H1 (cell line): ENCODE data around the gene F2. TPM values are rescaled to one million over a fixed set of nuclear protein-coding genes. Genes with fewer than 3 reads are reported as not detected.

Experiments
- CTCF ChIA-PET: fragments of 300-600 bp; sonication (Branson Sonifier 250); formaldehyde crosslinking; loops from one replicate; lab custom pipeline; 2021; ENCODE audit not compliant: partially characterized antibody; lab: Charles Lee
- POLR2A ChIA-PET: fragments of 300-600 bp; sonication (Branson Sonifier 250); formaldehyde crosslinking; loops from one replicate; lab custom pipeline; 2021; ENCODE audit warnings: inconsistent platforms; ENCODE audit not compliant: partially characterized antibody; lab: Charles Lee
- DNase-seq, 2 experiments: peaks; one replicate each; pipeline versions ENCODE4 v3.0.0 to v3.0.0-alpha.2; 2010 to 2022; ENCODE audit warnings: low spot score in 2 of 2, low read depth in 1 of 2, mixed read lengths in 1 of 2
- FAIRE-seq: peaks from 2 replicates; lab custom pipeline; 2011; peaks lifted over from hg19 to GRCh38; lab: Jason Lieb, UNC
- H2AFZ ChIP-seq: 2 replicates; pipeline ENCODE4 v1.8.1; 2012; ENCODE audit warnings: low read length, inconsistent platforms
- H2AK5ac ChIP-seq: 2 replicates; pipeline ENCODE4 v1.6.1; 2013; ENCODE audit warnings: low read depth, low read length
- H2BK120ac ChIP-seq: replicated peaks from 2 replicates; pipeline ENCODE3; 2013; ENCODE audit warnings: low read depth, low read length, inconsistent platforms
- H2BK12ac ChIP-seq: 2 replicates; pipeline ENCODE4 v1.6.1; 2013; ENCODE audit warnings: low read depth, low read length
- H2BK15ac ChIP-seq: 2 replicates; pipeline ENCODE4 v1.6.1; 2013; ENCODE audit warnings: low read length
- H2BK20ac ChIP-seq: 2 replicates; pipeline ENCODE4 v1.6.1; 2013; ENCODE audit warnings: low read length
- H2BK5ac ChIP-seq: 2 replicates; pipeline ENCODE4 v1.6.1; 2013; ENCODE audit warnings: low read depth, low read length
- H3K14ac ChIP-seq: 2 replicates; pipeline ENCODE4 v1.6.1; 2013; ENCODE audit warnings: inconsistent platforms; ENCODE audit not compliant: insufficient read length
- H3K18ac ChIP-seq: 2 replicates; pipeline ENCODE4 v1.6.1; 2013; ENCODE audit warnings: low read length; ENCODE audit errors: extremely low read depth
- H3K23ac ChIP-seq: 2 replicates; pipeline ENCODE4 v1.6.1; 2013; ENCODE audit warnings: inconsistent platforms; ENCODE audit not compliant: insufficient read length
- H3K23me2 ChIP-seq: 2 replicates; pipeline ENCODE4 v1.6.1; 2013; ENCODE audit warnings: low read depth, low read length
- H3K27ac ChIP-seq: 2 replicates; pipeline ENCODE4 v1.6.1; 2011; ENCODE audit warnings: low read depth, low read length, inconsistent platforms
- H3K27me3 ChIP-seq, 4 experiments: replicated peaks in 1 of 4; 1 replicate in 1 of 4; 2 replicates in 3 of 4; pipeline versions ENCODE4 v1.6.1 to v1.8.1; 2011 to 2013; ENCODE audit warnings: low read length in 3 of 4, mild to moderate bottlenecking in 3 of 4, inconsistent platforms in 2 of 4, mixed read lengths in 2 of 4, moderate library complexity in 1 of 4; ENCODE audit not compliant: control insufficient read depth in 3 of 4, insufficient read depth in 3 of 4; ENCODE audit errors: extremely low read depth in 1 of 4
- H3K36me3 ChIP-seq, 4 experiments: 2 replicates each; pipeline versions ENCODE4 v1.6.1 to v1.8.1; 2011 to 2013; ENCODE audit warnings: mild to moderate bottlenecking in 4 of 4, low read length in 3 of 4, moderate library complexity in 2 of 4, control low read depth in 1 of 4, inconsistent platforms in 1 of 4; ENCODE audit not compliant: insufficient read depth in 4 of 4, control insufficient read depth in 2 of 4
- H3K4ac ChIP-seq: replicated peaks from 2 replicates; pipeline ENCODE3; 2013; ENCODE audit warnings: low read length, low read depth, mixed read lengths, inconsistent platforms; ENCODE audit not compliant: insufficient read length
- H3K4me1 ChIP-seq, 4 experiments: replicated peaks in 1 of 4; 1 replicate in 1 of 4; 2 replicates in 3 of 4; pipeline versions ENCODE4 v1.6.1 to v1.8.1; 2011 to 2013; ENCODE audit warnings: low read length in 3 of 4, inconsistent platforms in 2 of 4, mixed read lengths in 1 of 4; ENCODE audit not compliant: insufficient read depth in 4 of 4, control insufficient read depth in 3 of 4
- H3K4me2 ChIP-seq, 2 experiments: 2 replicates each; pipeline versions ENCODE4 v1.6.1 to v1.8.1; 2011 to 2013; ENCODE audit warnings: low read depth in 2 of 2, low read length in 2 of 2, control low read depth in 1 of 2, inconsistent platforms in 1 of 2, mild to moderate bottlenecking in 1 of 2; ENCODE audit not compliant: insufficient read depth in 1 of 2
- H3K4me3 ChIP-seq, 4 experiments: fragments of 200-600, 300-600 bp in 1 of 4; sonication (generic), shearing (Covaris generic), sonication (Bioruptor Twin) in 1 of 4; 2 replicates each; pipeline versions ENCODE4 v1.5.1 to v1.8.1; 2011 to 2016; ENCODE audit warnings: low read length in 4 of 4, low read depth in 3 of 4, control low read depth in 2 of 4, inconsistent platforms in 2 of 4, mild to moderate bottlenecking in 2 of 4, mixed read lengths in 1 of 4, moderate library complexity in 1 of 4; ENCODE audit not compliant: insufficient read depth in 2 of 4; ENCODE audit errors: extremely low read depth in 1 of 4
- H3K56ac ChIP-seq: replicated peaks from 2 replicates; pipeline ENCODE3; 2013; ENCODE audit warnings: low read depth, mild to moderate bottlenecking, mixed read lengths, low read length, inconsistent platforms; ENCODE audit not compliant: insufficient read length
- H3K79me1 ChIP-seq: 2 replicates; pipeline ENCODE4 v1.6.1; 2013; ENCODE audit warnings: low read depth, low read length, control low read depth
- H3K79me2 ChIP-seq, 2 experiments: 2 replicates each; pipeline versions ENCODE4 v1.6.1 to v1.8.1; 2012 to 2013; ENCODE audit warnings: low read length in 2 of 2, mild to moderate bottlenecking in 2 of 2, inconsistent platforms in 1 of 2; ENCODE audit not compliant: insufficient read depth in 2 of 2, control insufficient read depth in 1 of 2
- H3K9ac ChIP-seq, 4 experiments: replicated peaks in 1 of 4; 1 replicate in 1 of 4; 2 replicates in 3 of 4; pipeline versions ENCODE4 v1.6.1 to v1.8.1; 2011 to 2013; ENCODE audit warnings: low read depth in 3 of 4, low read length in 3 of 4, control low read depth in 2 of 4, mild to moderate bottlenecking in 2 of 4, moderate library complexity in 2 of 4, inconsistent platforms in 1 of 4; ENCODE audit errors: extremely low read depth in 1 of 4
- H3K9me3 ChIP-seq, 2 experiments: 2 replicates each; pipeline versions ENCODE4 v1.6.1 to v1.8.1; 2012 to 2013; ENCODE audit warnings: mild to moderate bottlenecking in 2 of 2, moderate library complexity in 2 of 2, control low read depth in 1 of 2, inconsistent platforms in 1 of 2, low read depth in 1 of 2, low read length in 1 of 2, mixed read lengths in 1 of 2; ENCODE audit not compliant: insufficient read depth in 2 of 2
- H4K20me1 ChIP-seq, 2 experiments: replicated peaks in 1 of 2; 2 replicates each; pipeline versions ENCODE3 to v1.8.1; 2011 to 2013; ENCODE audit warnings: inconsistent platforms in 2 of 2, low read length in 2 of 2, mild to moderate bottlenecking in 1 of 2; ENCODE audit not compliant: insufficient read depth in 2 of 2, control insufficient read depth in 1 of 2
- H4K5ac ChIP-seq: 2 replicates; pipeline ENCODE4 v1.6.1; 2013; ENCODE audit warnings: low read length, low read depth, mixed read lengths, inconsistent platforms; ENCODE audit not compliant: insufficient read length
- H4K8ac ChIP-seq: 2 replicates; pipeline ENCODE4 v1.8.0; 2013; ENCODE audit warnings: mild to moderate bottlenecking, moderate library complexity, low read length, inconsistent platforms; ENCODE audit not compliant: insufficient read depth; ENCODE audit errors: extremely low read depth
- H4K91ac ChIP-seq: replicated peaks from 2 replicates; pipeline ENCODE3; 2013; ENCODE audit warnings: low read length, mixed read lengths, inconsistent platforms; ENCODE audit not compliant: insufficient read length
- CREB1 ChIP-seq: IDR thresholded peaks from 2 replicates; pipeline ENCODE4 v1.6.1; 2012; ENCODE audit warnings: inconsistent platforms
- HDAC6 ChIP-seq: IDR thresholded peaks from one replicate; pipeline ENCODE4 v1.7.1; 2012; ENCODE audit warnings: low read depth, mild to moderate bottlenecking, inconsistent platforms, low read length, moderate library complexity
- JUND ChIP-seq: IDR thresholded peaks from 2 replicates; pipeline ENCODE4 v1.6.1; 2011; ENCODE audit warnings: mild to moderate bottlenecking, improper control_type of control experiment, low read length
- KDM5A ChIP-seq: fragments of 200-600 bp; IDR thresholded peaks from 2 replicates; pipeline ENCODE4 v1.7.1; 2012; ENCODE audit warnings: mild to moderate bottlenecking, low read length, inconsistent platforms, mixed read lengths
- POU5F1 ChIP-seq: IDR thresholded peaks from 2 replicates; pipeline ENCODE4 v1.6.1; 2011; ENCODE audit warnings: low read depth, mild to moderate bottlenecking, low read length, moderate library complexity
- RAD21 ChIP-seq, 2 experiments: IDR thresholded peaks in 1 of 2; conservative IDR thresholded peaks in 1 of 2; 2 replicates each; pipeline ENCODE4 v1.6.1; 2011; ENCODE audit warnings: low read depth in 2 of 2, low read length in 2 of 2, improper control_type of control experiment in 1 of 2, inconsistent platforms in 1 of 2, mild to moderate bottlenecking in 1 of 2, moderate library complexity in 1 of 2
- RFX5 ChIP-seq: IDR thresholded peaks from 2 replicates; pipeline ENCODE4 v1.6.1; 2011; ENCODE audit warnings: low read depth, low read length, improper control_type of control experiment, borderline replicate concordance
- RNF2 ChIP-seq: fragments of 200-900, 300-1000 bp; sonication (generic); IDR thresholded peaks from 2 replicates; pipeline ENCODE4 v1.7.1; 2016; ENCODE audit warnings: borderline replicate concordance, low read depth, mild to moderate bottlenecking, antibody characterized with exemption, low read length; ENCODE audit not compliant: poor library complexity, severe bottlenecking; ENCODE audit errors: missing control alignments
- SIRT6 ChIP-seq: IDR thresholded peaks from one replicate; pipeline ENCODE4 v1.7.1; 2012; ENCODE audit warnings: low read length, inconsistent platforms
- SP4 ChIP-seq: IDR thresholded peaks from 2 replicates; pipeline ENCODE4 v1.6.1; 2012; ENCODE audit warnings: low read length, inconsistent platforms
- TAF1 ChIP-seq: IDR thresholded peaks from 2 replicates; pipeline ENCODE4 v1.6.1; 2011; ENCODE audit warnings: mild to moderate bottlenecking, low read depth, low read length
- USF2 ChIP-seq: IDR thresholded peaks from 2 replicates; pipeline ENCODE4 v1.6.1; 2011; ENCODE audit warnings: low read length, improper control_type of control experiment
- YY1 ChIP-seq: IDR thresholded peaks from 2 replicates; pipeline ENCODE4 v1.6.1; 2011; ENCODE audit warnings: low read depth, mild to moderate bottlenecking, low read length
- WGBS, 2 experiments: shearing (Covaris generic) in 1 of 2; methylation state at CpG; one replicate each; pipeline versions ENCODE4 v1.1.6 to v1.1.7; 2013 to 2015; ENCODE audit warnings: low lambda C conversion rate in 2 of 2, mixed read lengths in 2 of 2, inconsistent platforms in 1 of 2, low coverage in 1 of 2, missing lambda C conversion rate in 1 of 2; ENCODE audit not compliant: insufficient replicate concordance in 2 of 2, insufficient coverage in 1 of 2, insufficient read length in 1 of 2; ENCODE audit errors: extremely low coverage in 1 of 2, missing lambda C conversion rate in 1 of 2; 5-methylcytosine and 5-hydroxymethylcytosine counted together
- polyA plus RNA-seq, 7 experiments: library from polyadenylated mRNA; depleted of rRNA in 3 of 7; stranded (reverse) in 5 of 7; unstranded in 2 of 7; fragments of >200 nt in 5 of 7; fragments of 200-250 nt in 2 of 7; gene quantifications; 1 replicate in 5 of 7; 2 replicates in 1 of 7; 4 replicates in 1 of 7; pipeline versions ENCODE4 v1.2.1 to v1.2.3, GENCODE V29; 2011 to 2013; ENCODE audit warnings: missing spikeins in 2 of 7, mixed read lengths in 2 of 7
- total RNA-seq: library from RNA; stranded (reverse); fragmentation: NEBNext Ultra II Directional; extraction: Animal tissue kit (Norgen Biotek cat#: 25700); gene quantifications from 2 replicates; pipeline ENCODE4 v1.2.1, GENCODE V29; 2021

F2 gene
- total and polyA plus RNA-seq, 2 of the 8 experiments (the other 6 are each of a cell fraction or from before 2014, with no cell fraction given) = 0.11 TPM; not detected in 1

GRCh38 chr11:46723359-46723680 lies 4.3 kb downstream of the F2 start:
- no peak overlapping the region for H3K4me2 ChIP-seq
- H3K23me2 ChIP-seq = no peaks in the 10 kb centered on the region
- H4K20me1 ChIP-seq = no peaks in the 10 kb centered on the region
- WGBS, 2 experiments = 90% methylated on average over 8 of the region's 8 CpGs; no CpG with 5 or more reads in 1 of the 2 experiments
- no peak overlapping the region for H4K5ac ChIP-seq
- no peak overlapping the region for H3K23ac ChIP-seq
- H4K8ac ChIP-seq = peak overlapping the region; percentile 28; the same call in 1 of the 2 replicates
- no peak overlapping the region for H2BK12ac ChIP-seq
- no peak overlapping the region for H3K27ac ChIP-seq
- ChIA-PET POLR2A (interaction anchor here (0.8 to 4.3 kb wide), 3 partner anchors 15 to 22 kb away, joined by 3 to 21 read pairs (median 3); partner anchors contain the start of genes ARHGAP1 and ZNF408), CTCF (interaction anchor here (0.7 to 1.2 kb wide), 5 partner anchors 21 to 1237 kb away, joined by 3 to 4 read pairs (median 3); no protein-coding TSS in a partner anchor)
- H2BK20ac ChIP-seq = no peak overlapping the region
- no peak overlapping the region for H2BK120ac ChIP-seq
- H3K4ac ChIP-seq = no peak overlapping the region
- no peak overlapping the region for H3K18ac ChIP-seq
- no peak overlapping the region for H2BK5ac ChIP-seq
- H3K36me3 ChIP-seq = no peaks in the 10 kb centered on the region
- no peak overlapping the region for H4K91ac ChIP-seq
- no peaks in the 10 kb centered on the region for H3K9me3 ChIP-seq
- no peaks in the 10 kb centered on the region for H3K79me1 ChIP-seq
- H3K4me3 ChIP-seq = no peak overlapping the region
- H2BK15ac ChIP-seq = no peak overlapping the region
- H2AK5ac ChIP-seq = no peak overlapping the region
- H3K79me2 ChIP-seq = no peaks in the 10 kb centered on the region
- H3K4me1 ChIP-seq = peaks cover 0 to 3% (median under 1%) of the 10 kb centered on the region in 4 experiments; a peak in 2 of 7 replicates
- H2AFZ ChIP-seq = no peak overlapping the region
- H3K27me3 ChIP-seq = no peaks in the 10 kb centered on the region
- H3K56ac ChIP-seq = no peak overlapping the region
- no peak for FAIRE-seq
- no peak overlapping the region for H3K9ac ChIP-seq
- H3K14ac ChIP-seq = no peak overlapping the region
- DNase-seq = no peak
- TF ChIP-seq POU5F1 (no peak), USF2 (no peak), HDAC6 (no peak), CREB1 (no peak), RAD21 (IDR thresholded peaks at IDR 0.05 in 1 of 2, conservative IDR thresholded peaks at IDR 0.05 in 1 of 2; ENCODE audit: low read depth in 2 of 2, low read length in 2 of 2) (no peak), TAF1 (no peak), YY1 (no peak), KDM5A (no peak), RFX5 (no peak), SP4 (no peak), JUND (no peak), RNF2 (no peak), SIRT6 (no peak)
